Right lobe of liver (tissue), 4 donors: Measurements from ENCODE around the gene UNC93B1.

Experiments
- CTCF ChIP-seq, 4 donors: fragments of 200-600 bp in 3 of 4; fragments of 450-650 bp in 1 of 4; IDR thresholded peaks; one replicate each; pipeline versions ENCODE4 v1.5.1 to v1.8.0; 2016 to 2022; ENCODE audit warnings: antibody characterized with exemption in 4 of 4, mild to moderate bottlenecking in 2 of 4
- POLR2A ChIP-seq: fragments of 450-650 bp; IDR thresholded peaks from one replicate; pipeline ENCODE4 v1.6.1; 2017; ENCODE audit warnings: antibody characterized with exemption, mild to moderate bottlenecking
- donor health status: DM: no; HTN: no; CAD: no.
- donor health status: DM: no; HTN: no; CAD: no.
- donor health status: DM: no; HTN: yes; CAD: no.

GRCh38 chr11:68017980-68018729 lies 14.3 kb upstream of the UNC93B1 start:
- TF ChIP-seq CTCF (IDR thresholded peaks at IDR 0.05) (no peak), POLR2A (no peak)
